T-helper 2 cell treated with Interferon-gamma antibody and Interleukin-4, amounts not matched to agents 5 μg/mL and 100 μg/mL, for 36 hours (primary cell): ENCODE measurements around the gene SPDYE2B.
A peak's percentile ranks its signal among the peaks of the same experiment; 100 is the strongest.
"Not testable (repeated sequence)": the region's sequence is repeated elsewhere in the genome, so short reads cannot be mapped to it uniquely, and the experiment has no call there.

Experiments
- DNase-seq: peaks from one replicate; pipeline ENCODE4 v3.0.0; 2021; ENCODE audit warnings: low spot score
- H3K27ac Mint-ChIP-seq: one replicate; pipeline ENCODE4 v1.8.0; 2021; ENCODE audit warnings: mild to moderate bottlenecking, mixed read lengths
- H3K27me3 Mint-ChIP-seq: one replicate; pipeline ENCODE4 v1.8.0; 2021; ENCODE audit warnings: low read depth, mixed read lengths
- H3K36me3 Mint-ChIP-seq: one replicate; pipeline ENCODE4 v1.8.0; 2021; ENCODE audit warnings: low read depth, mixed read lengths
- H3K4me1 Mint-ChIP-seq: one replicate; pipeline ENCODE4 v1.8.0; 2021; ENCODE audit warnings: low read depth, mixed read lengths
- H3K4me3 Mint-ChIP-seq: one replicate; pipeline ENCODE4 v1.8.0; 2022; ENCODE audit warnings: mild to moderate bottlenecking, moderate library complexity, mixed read lengths
- H3K9me3 Mint-ChIP-seq: one replicate; pipeline ENCODE4 v1.8.0; 2021; ENCODE audit warnings: mixed read lengths

The SPDYE2B gene

GRCh38 chr7:102649924-102650323 lies at the start of gene SPDYE2B:
TSS of gene SPDYE2B (plus strand) at chr7:102650319. CDS start at chr7:102652349, 2,030 bp downstream.
- H3K4me3 Mint-ChIP-seq, H3K27ac Mint-ChIP-seq, H3K4me1 Mint-ChIP-seq, H3K27me3 Mint-ChIP-seq, H3K36me3 Mint-ChIP-seq, H3K9me3 Mint-ChIP-seq, DNase-seq: not testable (repeated sequence)

GRCh38 chr7:102602317-102602716 lies 47.8 kb upstream of the SPDYE2B start:
- not testable (repeated sequence) for H3K27ac Mint-ChIP-seq, H3K27me3 Mint-ChIP-seq, DNase-seq, H3K4me1 Mint-ChIP-seq, H3K9me3 Mint-ChIP-seq, H3K36me3 Mint-ChIP-seq, H3K4me3 Mint-ChIP-seq

DNA sequence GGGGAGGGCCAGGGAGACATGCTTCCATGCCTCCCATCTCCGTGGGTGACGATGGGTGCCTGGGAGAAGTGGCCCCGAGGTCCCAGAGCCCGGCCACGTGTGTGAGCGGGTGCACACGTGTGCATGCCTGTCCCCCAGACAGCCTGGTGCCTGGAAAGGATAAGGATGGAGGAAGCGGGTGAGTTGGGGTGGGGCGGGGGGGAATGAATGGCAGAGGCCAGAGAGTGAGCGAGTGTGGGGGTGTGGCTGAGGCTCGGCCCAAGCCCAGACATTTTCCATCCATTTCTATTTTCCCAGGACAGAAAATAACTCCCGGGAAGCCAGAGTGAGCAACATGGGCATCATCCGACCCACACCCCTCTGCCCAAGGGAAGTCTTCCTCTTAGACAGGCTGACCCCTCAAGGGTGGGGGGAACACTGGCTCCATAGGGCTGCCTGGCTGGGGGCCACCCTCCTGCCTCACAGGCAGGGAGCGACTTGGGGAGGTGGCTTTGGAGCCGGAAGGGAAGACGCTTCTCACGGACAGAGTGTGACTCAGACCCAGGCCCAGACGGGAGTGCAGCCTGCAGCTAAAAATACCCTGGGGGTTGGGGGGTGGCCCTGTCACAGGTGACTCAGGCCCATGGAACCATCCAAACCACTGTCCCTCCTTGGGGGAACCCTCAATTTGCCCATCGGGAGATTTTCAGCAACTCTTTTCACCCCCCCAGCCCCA lies 45.5 kb upstream of the SPDYE2B start:
- not testable (repeated sequence) for H3K4me3 Mint-ChIP-seq, DNase-seq, H3K36me3 Mint-ChIP-seq, H3K9me3 Mint-ChIP-seq, H3K4me1 Mint-ChIP-seq, H3K27me3 Mint-ChIP-seq, H3K27ac Mint-ChIP-seq

DNA sequence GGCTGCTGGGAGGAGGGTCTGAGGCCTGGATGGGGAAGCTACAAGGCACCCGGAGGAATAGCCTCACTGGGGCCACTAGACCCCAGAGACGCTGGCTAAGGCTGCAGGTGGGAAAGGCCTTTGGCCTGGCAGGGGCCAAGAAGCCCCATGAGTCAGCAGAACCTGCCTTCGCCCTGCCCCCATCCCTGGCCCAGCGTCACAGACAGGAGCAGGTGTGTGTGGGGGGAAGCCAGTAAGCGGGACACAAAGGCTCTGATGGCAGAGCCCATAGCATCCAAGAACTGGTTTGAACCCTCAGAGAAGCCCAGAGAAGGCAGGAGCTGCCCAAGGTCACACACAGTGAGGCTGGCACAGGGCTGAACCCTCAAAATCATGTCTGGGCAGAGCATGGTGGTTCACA lies 43.3 kb upstream of the SPDYE2B start:
- not testable (repeated sequence) for H3K4me3 Mint-ChIP-seq, H3K27ac Mint-ChIP-seq, H3K36me3 Mint-ChIP-seq, H3K9me3 Mint-ChIP-seq, DNase-seq, H3K4me1 Mint-ChIP-seq, H3K27me3 Mint-ChIP-seq

DNA sequence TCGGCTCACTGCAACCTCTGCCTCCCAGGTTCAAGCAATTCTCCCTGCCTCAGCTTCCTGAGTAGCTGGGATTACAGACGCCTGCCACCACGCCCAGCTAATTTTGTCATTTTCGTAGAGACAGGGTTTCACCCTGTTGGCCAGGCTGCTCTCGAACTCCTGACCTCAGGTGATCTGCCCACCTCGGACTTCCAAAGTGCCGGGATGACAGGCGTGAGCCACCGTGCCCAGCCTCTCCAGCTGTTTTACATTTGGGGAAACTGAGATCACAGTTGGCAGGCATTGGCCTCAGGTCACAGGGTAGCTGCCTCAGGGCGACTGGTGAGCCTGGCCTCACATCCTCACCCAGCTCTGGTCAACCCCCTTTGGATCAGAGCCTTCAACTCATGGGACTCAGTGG lies 40.4 kb upstream of the SPDYE2B start:
- not testable (repeated sequence) for H3K4me3 Mint-ChIP-seq, H3K4me1 Mint-ChIP-seq, H3K27ac Mint-ChIP-seq, H3K9me3 Mint-ChIP-seq, H3K27me3 Mint-ChIP-seq, DNase-seq, H3K36me3 Mint-ChIP-seq

DNA sequence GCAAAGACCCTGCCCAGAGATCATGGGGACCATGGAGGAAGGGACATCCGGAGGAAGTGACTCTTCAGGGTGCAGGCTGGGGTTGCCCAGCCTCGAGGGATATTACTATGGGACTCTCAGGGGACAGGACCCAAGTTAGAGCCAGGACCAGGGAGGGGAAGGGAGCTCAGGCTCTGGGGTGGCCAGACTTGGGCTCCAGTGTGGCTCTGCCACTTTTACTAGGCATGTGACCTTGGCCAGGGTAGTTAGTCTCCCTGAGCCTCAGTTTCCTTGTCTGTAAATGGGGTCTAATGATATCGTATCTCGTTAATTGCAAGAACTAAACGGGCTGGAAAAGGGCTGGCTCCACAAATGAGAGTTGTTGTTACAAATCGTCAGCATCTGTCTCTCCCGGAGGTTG lies 39.7 kb upstream of the SPDYE2B start:
- H3K4me1 Mint-ChIP-seq, H3K27me3 Mint-ChIP-seq, DNase-seq, H3K4me3 Mint-ChIP-seq, H3K9me3 Mint-ChIP-seq, H3K36me3 Mint-ChIP-seq, H3K27ac Mint-ChIP-seq: not testable (repeated sequence)

GRCh38 chr7:102611013-102611674 lies 39.0 kb upstream of the SPDYE2B start:
- H3K27me3 Mint-ChIP-seq, DNase-seq, H3K4me1 Mint-ChIP-seq, H3K36me3 Mint-ChIP-seq, H3K4me3 Mint-ChIP-seq, H3K27ac Mint-ChIP-seq, H3K9me3 Mint-ChIP-seq: not testable (repeated sequence)

GRCh38 chr7:102611675-102612325 lies 38.3 kb upstream of the SPDYE2B start:
- not testable (repeated sequence) for DNase-seq, H3K27me3 Mint-ChIP-seq, H3K9me3 Mint-ChIP-seq, H3K36me3 Mint-ChIP-seq, H3K27ac Mint-ChIP-seq, H3K4me3 Mint-ChIP-seq, H3K4me1 Mint-ChIP-seq

GRCh38 chr7:102613575-102614345 lies 36.4 kb upstream of the SPDYE2B start:
- not testable (repeated sequence) for H3K4me3 Mint-ChIP-seq, H3K27me3 Mint-ChIP-seq, H3K4me1 Mint-ChIP-seq, H3K9me3 Mint-ChIP-seq, H3K36me3 Mint-ChIP-seq, H3K27ac Mint-ChIP-seq, DNase-seq

GRCh38 chr7:102614346-102614697 lies 35.8 kb upstream of the SPDYE2B start:
- H3K27me3 Mint-ChIP-seq, H3K9me3 Mint-ChIP-seq, DNase-seq, H3K36me3 Mint-ChIP-seq, H3K27ac Mint-ChIP-seq, H3K4me3 Mint-ChIP-seq, H3K4me1 Mint-ChIP-seq: not testable (repeated sequence)

GRCh38 chr7:102614873-102615272 lies 35.2 kb upstream of the SPDYE2B start:
- not testable (repeated sequence) for H3K27ac Mint-ChIP-seq, H3K4me1 Mint-ChIP-seq, H3K36me3 Mint-ChIP-seq, H3K4me3 Mint-ChIP-seq, DNase-seq, H3K9me3 Mint-ChIP-seq, H3K27me3 Mint-ChIP-seq

- H3K27ac Mint-ChIP-seq, H3K9me3 Mint-ChIP-seq, H3K27me3 Mint-ChIP-seq, H3K4me3 Mint-ChIP-seq, H3K4me1 Mint-ChIP-seq, H3K36me3 Mint-ChIP-seq, DNase-seq: not testable (repeated sequence)
Measured at GRCh38 chr7:102615930-102616329, 34.2 kb upstream of the SPDYE2B start.

GRCh38 chr7:102616507-102617125 lies 33.5 kb upstream of the SPDYE2B start, which contains the start of gene RASA4:
TSS of gene RASA4 (minus strand) at chr7:102616756. CDS start at chr7:102616689, 67 bp downstream.
- not testable (repeated sequence) for H3K27me3 Mint-ChIP-seq, H3K27ac Mint-ChIP-seq, H3K4me3 Mint-ChIP-seq, H3K36me3 Mint-ChIP-seq, H3K9me3 Mint-ChIP-seq, H3K4me1 Mint-ChIP-seq
- DNase-seq = peak; percentile 32

GRCh38 chr7:102618122-102618521 lies 32.0 kb upstream of the SPDYE2B start:
- not testable (repeated sequence) for H3K27ac Mint-ChIP-seq, H3K4me1 Mint-ChIP-seq, H3K27me3 Mint-ChIP-seq, H3K9me3 Mint-ChIP-seq, DNase-seq, H3K36me3 Mint-ChIP-seq, H3K4me3 Mint-ChIP-seq
